ENCODE data around the gene TGFB2.

DNA sequence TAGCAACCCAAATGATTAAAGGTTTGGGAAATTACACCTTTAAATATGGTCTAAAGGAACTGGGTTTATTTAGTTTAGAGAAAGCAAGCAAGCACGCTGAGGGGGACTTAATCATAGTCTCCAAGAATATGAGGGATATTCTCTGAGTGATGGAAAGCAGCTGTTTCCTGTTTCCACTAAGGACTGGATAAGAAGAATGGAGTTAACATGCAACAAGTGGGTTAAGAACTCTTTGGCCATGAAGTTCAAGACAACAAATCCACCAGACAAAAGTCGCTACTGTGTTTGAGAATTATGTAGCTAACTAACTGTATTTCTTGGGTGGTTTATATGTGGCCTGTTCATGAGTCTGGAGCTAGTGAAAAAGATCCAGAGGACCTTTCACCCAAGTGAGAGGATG, 85.7 kb downstream of the TGFB2 start:
- TF ChIP-seq, protein P1, sequence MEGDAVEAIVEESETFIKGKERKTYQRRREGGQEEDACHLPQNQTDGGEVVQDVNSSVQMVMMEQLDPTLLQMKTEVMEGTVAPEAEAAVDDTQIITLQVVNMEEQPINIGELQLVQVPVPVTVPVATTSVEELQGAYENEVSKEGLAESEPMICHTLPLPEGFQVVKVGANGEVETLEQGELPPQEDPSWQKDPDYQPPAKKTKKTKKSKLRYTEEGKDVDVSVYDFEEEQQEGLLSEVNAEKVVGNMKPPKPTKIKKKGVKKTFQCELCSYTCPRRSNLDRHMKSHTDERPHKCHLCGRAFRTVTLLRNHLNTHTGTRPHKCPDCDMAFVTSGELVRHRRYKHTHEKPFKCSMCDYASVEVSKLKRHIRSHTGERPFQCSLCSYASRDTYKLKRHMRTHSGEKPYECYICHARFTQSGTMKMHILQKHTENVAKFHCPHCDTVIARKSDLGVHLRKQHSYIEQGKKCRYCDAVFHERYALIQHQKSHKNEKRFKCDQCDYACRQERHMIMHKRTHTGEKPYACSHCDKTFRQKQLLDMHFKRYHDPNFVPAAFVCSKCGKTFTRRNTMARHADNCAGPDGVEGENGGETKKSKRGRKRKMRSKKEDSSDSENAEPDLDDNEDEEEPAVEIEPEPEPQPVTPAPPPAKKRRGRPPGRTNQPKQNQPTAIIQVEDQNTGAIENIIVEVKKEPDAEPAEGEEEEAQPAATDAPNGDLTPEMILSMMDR (conservative IDR thresholded peaks at IDR 0.05 in 1 of 2, IDR thresholded peaks at IDR 0.05 in 1 of 2; ENCODE audit: extremely low read depth in 1 of 2, insufficient read depth in 1 of 2, low read depth in 1 of 2, low read length in 2 of 2): no peak
- no peak for TF ChIP-seq EZH2 (IDR thresholded peaks at IDR 0.05; ENCODE audit: borderline replicate concordance, low read length)

All from mammary epithelial cell (primary cell).